DMS153 treated with DMSO at 0.1 percent for 48 hours (cell line): ENCODE results near the gene ATAD3B.
"Not testable (repeated sequence)": the region's sequence is repeated elsewhere in the genome, so short reads cannot be mapped to it uniquely, and the experiment has no call there.

Source experiments
- DNase-seq: peaks from one replicate; lab custom pipeline; 2025; ENCODE audit not compliant: unreplicated experiment; lab: John Stamatoyannopoulos, UW

ATAD3B gene, protein sequence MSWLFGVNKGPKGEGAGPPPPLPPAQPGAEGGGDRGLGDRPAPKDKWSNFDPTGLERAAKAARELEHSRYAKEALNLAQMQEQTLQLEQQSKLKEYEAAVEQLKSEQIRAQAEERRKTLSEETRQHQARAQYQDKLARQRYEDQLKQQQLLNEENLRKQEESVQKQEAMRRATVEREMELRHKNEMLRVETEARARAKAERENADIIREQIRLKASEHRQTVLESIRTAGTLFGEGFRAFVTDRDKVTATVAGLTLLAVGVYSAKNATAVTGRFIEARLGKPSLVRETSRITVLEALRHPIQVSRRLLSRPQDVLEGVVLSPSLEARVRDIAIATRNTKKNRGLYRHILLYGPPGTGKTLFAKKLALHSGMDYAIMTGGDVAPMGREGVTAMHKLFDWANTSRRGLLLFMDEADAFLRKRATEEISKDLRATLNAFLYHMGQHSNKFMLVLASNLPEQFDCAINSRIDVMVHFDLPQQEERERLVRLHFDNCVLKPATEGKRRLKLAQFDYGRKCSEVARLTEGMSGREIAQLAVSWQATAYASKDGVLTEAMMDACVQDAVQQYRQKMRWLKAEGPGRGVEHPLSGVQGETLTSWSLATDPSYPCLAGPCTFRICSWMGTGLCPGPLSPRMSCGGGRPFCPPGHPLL

DNA sequence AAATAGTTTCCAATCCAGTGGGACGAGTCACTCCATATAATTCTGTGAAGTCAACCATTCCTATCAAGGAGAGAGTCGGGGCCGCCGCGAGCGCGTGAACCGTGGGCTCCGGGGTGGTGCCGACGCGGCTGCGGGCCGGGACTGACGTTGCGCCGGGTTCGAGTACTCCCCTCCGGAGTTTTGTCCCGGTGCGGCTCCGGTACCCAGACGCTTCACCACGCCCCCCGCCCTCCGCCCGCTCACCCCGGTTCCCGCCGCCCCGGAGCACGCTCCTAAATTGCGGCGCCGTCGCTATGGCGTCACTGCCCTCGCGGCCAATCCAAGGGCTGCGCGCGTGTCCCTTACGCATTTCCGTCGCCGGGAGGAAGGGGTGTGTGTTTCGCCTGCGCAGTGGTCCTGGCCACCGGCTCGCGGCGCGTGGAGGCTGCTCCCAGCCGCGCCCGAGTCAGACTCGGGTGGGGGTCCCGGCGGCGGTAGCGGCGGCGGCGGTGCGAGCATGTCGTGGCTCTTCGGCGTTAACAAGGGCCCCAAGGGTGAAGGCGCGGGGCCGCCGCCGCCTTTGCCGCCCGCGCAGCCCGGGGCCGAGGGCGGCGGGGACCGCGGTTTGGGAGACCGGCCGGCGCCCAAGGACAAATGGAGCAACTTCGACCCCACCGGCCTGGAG, at the start of gene ATAD3B:
Gene ATAD3B (plus strand): TSS at position 377 of the 664 bp plus-strand sequence. CDS start 120 bp downstream, at position 497.
- peak; percentile 97 for DNase-seq

DNA sequence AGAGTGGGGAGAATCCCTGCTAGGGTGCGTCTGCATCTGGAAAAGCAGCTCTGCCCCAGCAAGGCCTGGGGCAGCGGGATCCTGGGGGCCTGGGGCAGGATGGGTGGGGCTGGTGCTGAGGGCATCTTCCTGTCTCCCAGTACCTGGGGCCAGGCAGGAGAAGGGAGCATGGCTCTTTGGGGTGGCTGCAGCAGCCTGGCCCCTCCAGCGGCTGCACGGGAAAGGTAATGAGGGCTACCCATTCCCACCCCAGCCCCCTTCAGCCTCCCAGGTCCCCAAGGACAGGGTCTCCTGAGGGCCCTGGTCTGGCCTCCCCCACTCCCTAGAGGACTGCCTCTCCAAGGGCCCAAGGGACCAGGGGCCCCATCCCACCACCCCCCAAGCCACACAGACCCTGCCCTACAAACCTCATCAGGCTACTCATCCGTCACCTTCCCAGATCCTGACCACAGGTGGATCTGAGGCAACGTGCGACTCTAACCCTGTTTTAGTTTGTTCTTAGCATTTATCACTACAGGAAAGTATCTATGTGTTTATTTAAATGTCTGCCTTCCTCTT, 49.6 kb upstream of the ATAD3B start:
- no peak for DNase-seq

DNA sequence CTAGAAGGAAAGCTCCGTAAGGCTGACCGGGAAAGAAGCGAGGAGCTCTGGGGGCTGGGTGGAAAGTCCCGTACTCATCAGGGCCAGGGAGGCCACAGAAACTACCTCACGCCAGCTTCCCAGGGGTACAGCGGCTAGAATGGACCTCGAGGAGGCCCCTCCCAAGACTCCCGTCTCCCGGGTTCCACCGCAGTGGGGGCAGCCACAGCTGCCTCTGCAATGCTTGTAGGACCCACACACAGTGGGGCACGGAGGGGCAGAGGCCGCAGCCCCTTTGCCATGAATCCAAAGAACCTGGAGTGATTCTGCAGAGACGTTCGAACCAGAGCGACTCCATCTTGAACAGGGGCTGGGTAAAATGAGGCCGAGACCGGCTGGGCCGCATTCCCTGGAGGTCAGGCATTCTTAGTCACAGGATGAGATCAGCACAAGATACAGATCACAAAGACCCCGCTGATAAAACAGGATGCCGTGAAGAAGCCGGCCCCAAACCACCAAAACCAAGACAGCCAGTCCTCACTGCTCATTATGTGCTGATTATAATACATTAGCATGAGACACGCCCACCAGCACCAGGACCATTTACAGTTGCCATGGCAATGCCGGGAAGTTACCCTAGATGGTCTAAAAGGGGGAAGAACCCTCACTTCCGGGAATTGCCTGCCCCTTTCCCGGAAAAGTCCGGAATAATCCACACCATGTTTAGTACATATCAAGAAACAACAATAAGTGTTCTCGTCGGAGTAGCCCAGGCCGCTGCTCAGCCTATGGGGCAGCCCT, 48.9 kb upstream of the ATAD3B start:
- no peak for DNase-seq

- DNase-seq, result no peak
Observed at GRCh38 chr1:1423245-1423597, 48.3 kb upstream of the ATAD3B start.

- no peak for DNase-seq
Observed at GRCh38 chr1:1424707-1425106, 46.9 kb upstream of the ATAD3B start.

- DNase-seq, result no peak
Observed at GRCh38 chr1:1425426-1425752, 46.2 kb upstream of the ATAD3B start.

GRCh38 chr1:1425753-1426495, 45.6 kb upstream of the ATAD3B start:
- DNase-seq, result no peak

- DNase-seq, result no peak
Observed at GRCh38 chr1:1426496-1427105, 45.0 kb upstream of the ATAD3B start.

- peak; percentile 96 for DNase-seq
Observed at GRCh38 chr1:1427106-1427819, 44.3 kb upstream of the ATAD3B start.

GRCh38 chr1:1427820-1428148, 43.8 kb upstream of the ATAD3B start:
- no peak for DNase-seq

- no peak for DNase-seq
Observed at GRCh38 chr1:1428174-1428573, 43.4 kb upstream of the ATAD3B start.

DNA sequence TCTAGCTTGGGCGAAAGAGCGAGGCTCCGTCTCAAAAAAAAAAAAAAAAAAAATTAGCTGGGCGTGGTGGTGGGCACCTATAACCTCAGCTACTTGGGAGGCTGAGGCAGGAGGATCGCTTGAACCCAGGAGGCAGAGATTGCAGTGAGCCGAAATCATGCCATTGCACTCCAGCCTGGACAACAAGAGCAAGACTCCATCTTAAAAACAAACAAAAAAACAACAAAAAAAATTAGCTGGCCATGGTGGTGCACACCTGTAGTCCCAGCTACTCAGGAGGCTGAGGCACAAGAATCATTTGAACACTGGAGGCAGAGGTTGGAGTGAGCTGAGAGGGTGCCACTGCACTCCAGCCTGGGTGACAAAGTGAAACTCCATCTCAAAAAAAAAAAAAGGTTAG, 42.6 kb upstream of the ATAD3B start:
- not testable (repeated sequence) for DNase-seq

DNA sequence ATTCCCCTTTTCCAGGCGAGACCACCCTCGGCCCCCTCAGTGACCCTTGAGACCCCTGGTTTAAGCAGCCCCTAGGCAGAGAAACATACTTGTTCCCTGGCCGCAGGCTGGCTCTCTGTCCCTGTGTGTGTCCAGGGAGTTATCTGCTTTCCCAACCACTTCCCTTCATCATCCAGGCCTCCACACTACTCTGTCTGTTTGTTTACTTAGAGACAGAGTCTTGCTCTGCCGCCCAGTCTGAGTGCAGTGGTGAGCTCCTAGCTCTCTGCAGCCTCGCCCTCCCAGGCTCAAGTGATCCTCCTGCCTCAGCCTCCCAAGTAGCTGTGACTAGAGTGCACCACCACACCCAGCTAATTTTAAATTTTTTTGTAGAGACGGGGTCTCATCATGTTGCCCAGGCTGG, 41.9 kb upstream of the ATAD3B start:
- DNase-seq, result no peak

GRCh38 chr1:1430114-1430982, 41.2 kb upstream of the ATAD3B start:
- peak; percentile 85 for DNase-seq

DNA sequence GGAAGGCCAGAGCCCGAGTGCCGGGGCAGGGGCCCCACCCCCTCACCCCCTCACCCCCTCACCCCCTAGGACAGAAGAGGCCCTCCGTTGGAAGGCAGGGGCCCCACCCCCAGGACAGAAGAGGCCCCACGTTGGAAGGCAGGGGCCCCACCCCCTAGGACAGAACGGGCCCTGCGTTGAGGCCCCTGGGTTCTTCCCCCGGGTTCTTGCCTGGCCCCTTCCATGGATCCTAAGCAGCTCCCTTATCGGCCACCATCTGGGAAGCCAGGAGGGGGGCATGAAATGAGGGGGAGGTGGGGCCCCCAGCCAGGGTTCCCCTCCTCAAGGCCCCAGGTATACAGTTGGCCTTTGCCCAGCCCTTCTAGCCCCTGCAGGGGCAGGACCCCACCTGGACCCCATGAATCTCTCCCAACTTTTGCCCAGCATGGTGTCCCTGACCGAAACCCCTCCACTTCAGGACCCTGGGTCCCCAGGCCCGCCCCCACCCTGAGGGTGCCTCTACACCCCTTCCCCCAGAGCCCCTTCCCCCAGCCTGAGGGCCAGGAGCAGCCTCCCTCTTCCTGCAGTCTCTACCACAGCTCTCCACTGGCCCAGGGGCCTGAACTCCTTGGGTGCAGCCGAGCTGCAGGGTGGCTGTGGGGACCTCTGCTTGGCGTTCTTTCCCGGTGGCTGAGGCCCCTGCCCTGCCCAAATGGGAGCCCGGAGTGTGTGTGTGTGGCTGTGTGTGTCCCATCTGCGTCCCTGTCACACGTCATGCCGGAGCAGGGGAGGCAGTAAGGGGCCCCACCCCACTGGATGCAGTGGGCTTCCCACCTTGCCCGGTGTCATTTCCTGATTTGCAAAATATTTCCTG, 40.3 kb upstream of the ATAD3B start:
- DNase-seq, result no peak

DNA sequence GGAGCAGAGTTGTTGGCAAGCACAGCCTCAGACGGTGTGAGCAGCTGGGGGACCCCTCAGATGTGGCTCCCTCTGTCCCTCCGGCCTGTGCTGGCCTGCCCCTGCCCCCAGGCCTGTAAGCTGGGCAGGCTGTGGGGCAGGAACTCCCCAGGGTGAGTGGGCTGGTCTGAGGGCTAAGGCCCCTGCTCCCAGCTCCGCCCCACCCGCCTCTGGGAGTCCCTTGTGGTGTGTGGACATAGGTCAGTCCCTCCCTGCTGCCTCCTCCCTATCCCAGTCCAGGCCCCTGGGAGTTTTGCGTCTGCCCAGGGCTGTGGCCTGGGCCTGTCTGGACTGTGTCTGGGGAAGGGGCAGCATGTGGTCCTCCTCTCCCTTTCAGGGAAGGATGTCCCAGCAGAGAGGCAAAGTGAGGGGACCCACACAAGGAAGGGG, 39.7 kb upstream of the ATAD3B start:
- no peak for DNase-seq

DNA sequence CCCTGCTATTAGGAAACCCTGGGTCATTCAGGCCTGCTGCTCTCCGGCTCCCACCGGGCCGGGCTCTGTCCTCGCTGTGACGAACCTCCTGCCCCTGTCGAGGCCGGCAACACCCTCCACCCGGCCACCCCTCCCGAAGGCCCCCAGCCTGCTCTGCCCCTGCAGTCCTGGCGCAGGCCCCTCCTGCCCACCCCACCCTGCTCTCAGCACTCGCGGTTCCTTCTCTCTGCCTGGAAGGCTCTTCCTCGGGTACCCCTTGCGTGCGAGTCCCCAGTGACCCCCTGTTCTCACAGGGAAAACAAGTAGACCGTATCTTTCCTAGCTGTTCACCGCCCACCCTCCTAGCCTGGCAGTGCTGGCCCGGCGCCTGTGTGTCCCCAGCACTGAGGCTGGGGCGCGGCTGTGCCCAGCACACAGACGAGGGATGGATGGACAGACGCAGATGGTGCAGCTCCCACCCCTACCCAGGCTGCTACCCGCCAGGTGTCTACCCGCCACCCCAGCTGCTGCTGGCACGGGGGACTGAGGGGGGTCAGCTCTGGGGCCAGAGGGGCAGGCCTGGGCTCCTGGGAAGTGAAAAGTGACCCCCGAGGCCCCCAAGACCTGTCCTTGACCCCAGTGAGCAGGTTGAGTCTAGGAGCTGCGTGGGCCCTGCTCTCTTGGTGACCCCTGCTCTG, 39.2 kb upstream of the ATAD3B start:
- no peak for DNase-seq
